H1 (cell line): ENCODE results near the gene RNPS1. TPM values are rescaled to one million over a fixed set of nuclear protein-coding genes. Genes with fewer than 3 reads are reported as not detected.

Experiments
- CTCF ChIA-PET: fragments of 300-600 bp; sonication (Branson Sonifier 250); formaldehyde crosslinking; loops from one replicate; lab custom pipeline; 2021; ENCODE audit not compliant: partially characterized antibody; lab: Charles Lee
- POLR2A ChIA-PET: fragments of 300-600 bp; sonication (Branson Sonifier 250); formaldehyde crosslinking; loops from one replicate; lab custom pipeline; 2021; ENCODE audit warnings: inconsistent platforms; ENCODE audit not compliant: partially characterized antibody; lab: Charles Lee
- DNase-seq, 2 experiments: peaks; one replicate each; pipeline versions ENCODE4 v3.0.0 to v3.0.0-alpha.2; 2010 to 2022; ENCODE audit warnings: low spot score in 2 of 2, low read depth in 1 of 2, mixed read lengths in 1 of 2
- FAIRE-seq: peaks from 2 replicates; lab custom pipeline; 2011; peaks lifted over from hg19 to GRCh38; lab: Jason Lieb, UNC
- H2AFZ ChIP-seq: 2 replicates; pipeline ENCODE4 v1.8.1; 2012; ENCODE audit warnings: low read length, inconsistent platforms
- H2AK5ac ChIP-seq: 2 replicates; pipeline ENCODE4 v1.6.1; 2013; ENCODE audit warnings: low read depth, low read length
- H2BK120ac ChIP-seq: replicated peaks from 2 replicates; pipeline ENCODE3; 2013; ENCODE audit warnings: low read depth, low read length, inconsistent platforms
- H2BK12ac ChIP-seq: 2 replicates; pipeline ENCODE4 v1.6.1; 2013; ENCODE audit warnings: low read depth, low read length
- H2BK15ac ChIP-seq: 2 replicates; pipeline ENCODE4 v1.6.1; 2013; ENCODE audit warnings: low read length
- H2BK20ac ChIP-seq: 2 replicates; pipeline ENCODE4 v1.6.1; 2013; ENCODE audit warnings: low read length
- H2BK5ac ChIP-seq: 2 replicates; pipeline ENCODE4 v1.6.1; 2013; ENCODE audit warnings: low read depth, low read length
- H3K14ac ChIP-seq: 2 replicates; pipeline ENCODE4 v1.6.1; 2013; ENCODE audit warnings: inconsistent platforms; ENCODE audit not compliant: insufficient read length
- H3K18ac ChIP-seq: 2 replicates; pipeline ENCODE4 v1.6.1; 2013; ENCODE audit warnings: low read length; ENCODE audit errors: extremely low read depth
- H3K23ac ChIP-seq: 2 replicates; pipeline ENCODE4 v1.6.1; 2013; ENCODE audit warnings: inconsistent platforms; ENCODE audit not compliant: insufficient read length
- H3K23me2 ChIP-seq: 2 replicates; pipeline ENCODE4 v1.6.1; 2013; ENCODE audit warnings: low read depth, low read length
- H3K27ac ChIP-seq: 2 replicates; pipeline ENCODE4 v1.6.1; 2011; ENCODE audit warnings: low read depth, low read length, inconsistent platforms
- H3K27me3 ChIP-seq, 4 experiments: replicated peaks in 1 of 4; 1 replicate in 1 of 4; 2 replicates in 3 of 4; pipeline versions ENCODE4 v1.6.1 to v1.8.1; 2011 to 2013; ENCODE audit warnings: low read length in 3 of 4, mild to moderate bottlenecking in 3 of 4, inconsistent platforms in 2 of 4, mixed read lengths in 2 of 4, moderate library complexity in 1 of 4; ENCODE audit not compliant: control insufficient read depth in 3 of 4, insufficient read depth in 3 of 4; ENCODE audit errors: extremely low read depth in 1 of 4
- H3K36me3 ChIP-seq, 4 experiments: 2 replicates each; pipeline versions ENCODE4 v1.6.1 to v1.8.1; 2011 to 2013; ENCODE audit warnings: mild to moderate bottlenecking in 4 of 4, low read length in 3 of 4, moderate library complexity in 2 of 4, control low read depth in 1 of 4, inconsistent platforms in 1 of 4; ENCODE audit not compliant: insufficient read depth in 4 of 4, control insufficient read depth in 2 of 4
- H3K4ac ChIP-seq: replicated peaks from 2 replicates; pipeline ENCODE3; 2013; ENCODE audit warnings: low read length, low read depth, mixed read lengths, inconsistent platforms; ENCODE audit not compliant: insufficient read length
- H3K4me1 ChIP-seq, 4 experiments: replicated peaks in 1 of 4; 1 replicate in 1 of 4; 2 replicates in 3 of 4; pipeline versions ENCODE4 v1.6.1 to v1.8.1; 2011 to 2013; ENCODE audit warnings: low read length in 3 of 4, inconsistent platforms in 2 of 4, mixed read lengths in 1 of 4; ENCODE audit not compliant: insufficient read depth in 4 of 4, control insufficient read depth in 3 of 4
- H3K4me2 ChIP-seq, 2 experiments: 2 replicates each; pipeline versions ENCODE4 v1.6.1 to v1.8.1; 2011 to 2013; ENCODE audit warnings: low read depth in 2 of 2, low read length in 2 of 2, control low read depth in 1 of 2, inconsistent platforms in 1 of 2, mild to moderate bottlenecking in 1 of 2; ENCODE audit not compliant: insufficient read depth in 1 of 2
- H3K4me3 ChIP-seq, 4 experiments: fragments of 200-600, 300-600 bp in 1 of 4; sonication (generic), shearing (Covaris generic), sonication (Bioruptor Twin) in 1 of 4; 2 replicates each; pipeline versions ENCODE4 v1.5.1 to v1.8.1; 2011 to 2016; ENCODE audit warnings: low read length in 4 of 4, low read depth in 3 of 4, control low read depth in 2 of 4, inconsistent platforms in 2 of 4, mild to moderate bottlenecking in 2 of 4, mixed read lengths in 1 of 4, moderate library complexity in 1 of 4; ENCODE audit not compliant: insufficient read depth in 2 of 4; ENCODE audit errors: extremely low read depth in 1 of 4
- H3K56ac ChIP-seq: replicated peaks from 2 replicates; pipeline ENCODE3; 2013; ENCODE audit warnings: low read depth, mild to moderate bottlenecking, mixed read lengths, low read length, inconsistent platforms; ENCODE audit not compliant: insufficient read length
- H3K79me1 ChIP-seq: 2 replicates; pipeline ENCODE4 v1.6.1; 2013; ENCODE audit warnings: low read depth, low read length, control low read depth
- H3K79me2 ChIP-seq, 2 experiments: 2 replicates each; pipeline versions ENCODE4 v1.6.1 to v1.8.1; 2012 to 2013; ENCODE audit warnings: low read length in 2 of 2, mild to moderate bottlenecking in 2 of 2, inconsistent platforms in 1 of 2; ENCODE audit not compliant: insufficient read depth in 2 of 2, control insufficient read depth in 1 of 2
- H3K9ac ChIP-seq, 4 experiments: replicated peaks in 1 of 4; 1 replicate in 1 of 4; 2 replicates in 3 of 4; pipeline versions ENCODE4 v1.6.1 to v1.8.1; 2011 to 2013; ENCODE audit warnings: low read depth in 3 of 4, low read length in 3 of 4, control low read depth in 2 of 4, mild to moderate bottlenecking in 2 of 4, moderate library complexity in 2 of 4, inconsistent platforms in 1 of 4; ENCODE audit errors: extremely low read depth in 1 of 4
- H3K9me3 ChIP-seq, 2 experiments: 2 replicates each; pipeline versions ENCODE4 v1.6.1 to v1.8.1; 2012 to 2013; ENCODE audit warnings: mild to moderate bottlenecking in 2 of 2, moderate library complexity in 2 of 2, control low read depth in 1 of 2, inconsistent platforms in 1 of 2, low read depth in 1 of 2, low read length in 1 of 2, mixed read lengths in 1 of 2; ENCODE audit not compliant: insufficient read depth in 2 of 2
- H4K20me1 ChIP-seq, 2 experiments: replicated peaks in 1 of 2; 2 replicates each; pipeline versions ENCODE3 to v1.8.1; 2011 to 2013; ENCODE audit warnings: inconsistent platforms in 2 of 2, low read length in 2 of 2, mild to moderate bottlenecking in 1 of 2; ENCODE audit not compliant: insufficient read depth in 2 of 2, control insufficient read depth in 1 of 2
- H4K5ac ChIP-seq: 2 replicates; pipeline ENCODE4 v1.6.1; 2013; ENCODE audit warnings: low read length, low read depth, mixed read lengths, inconsistent platforms; ENCODE audit not compliant: insufficient read length
- H4K8ac ChIP-seq: 2 replicates; pipeline ENCODE4 v1.8.0; 2013; ENCODE audit warnings: mild to moderate bottlenecking, moderate library complexity, low read length, inconsistent platforms; ENCODE audit not compliant: insufficient read depth; ENCODE audit errors: extremely low read depth
- H4K91ac ChIP-seq: replicated peaks from 2 replicates; pipeline ENCODE3; 2013; ENCODE audit warnings: low read length, mixed read lengths, inconsistent platforms; ENCODE audit not compliant: insufficient read length
- CEBPB ChIP-seq: IDR thresholded peaks from 2 replicates; pipeline ENCODE4 v1.6.1; 2012; ENCODE audit warnings: low read depth, low read length
- CTBP2 ChIP-seq: IDR thresholded peaks from 2 replicates; pipeline ENCODE4 v1.7.0; 2011; ENCODE audit warnings: borderline replicate concordance, mild to moderate bottlenecking, moderate library complexity, mixed read lengths, low read length; ENCODE audit not compliant: insufficient read depth, insufficient read length
- GABPA ChIP-seq: IDR thresholded peaks from 2 replicates; pipeline ENCODE4 v1.6.1; 2011; ENCODE audit warnings: mild to moderate bottlenecking, low read length, moderate library complexity, borderline replicate concordance; ENCODE audit not compliant: insufficient read depth
- KDM4A ChIP-seq: IDR thresholded peaks from one replicate; pipeline ENCODE4 v1.7.1; 2012; ENCODE audit warnings: low read depth, mild to moderate bottlenecking, moderate library complexity, low read length, inconsistent platforms; ENCODE audit not compliant: severe bottlenecking
- NANOG ChIP-seq: IDR thresholded peaks from 2 replicates; pipeline ENCODE4 v1.6.1; 2011; ENCODE audit warnings: low read length, low read depth, mild to moderate bottlenecking, inconsistent platforms; ENCODE audit not compliant: insufficient read depth, poor library complexity, severe bottlenecking
- POLR2A ChIP-seq, 2 experiments: IDR thresholded peaks; 1 replicate in 1 of 2; 2 replicates in 1 of 2; pipeline ENCODE4 v1.6.1; 2011; ENCODE audit warnings: low read depth in 2 of 2, low read length in 2 of 2, mild to moderate bottlenecking in 2 of 2; ENCODE audit errors: control extremely low read depth in 1 of 2
- SP2 ChIP-seq: IDR thresholded peaks from 2 replicates; pipeline ENCODE4 v1.6.1; 2012; ENCODE audit warnings: mild to moderate bottlenecking, low read length, inconsistent platforms
- TAF7 ChIP-seq: optimal IDR thresholded peaks from 2 replicates; pipeline ENCODE3; 2011; ENCODE audit warnings: low read depth, mild to moderate bottlenecking, inconsistent platforms, low read length, moderate library complexity, borderline replicate concordance
- TEAD4 ChIP-seq: IDR thresholded peaks from 2 replicates; pipeline ENCODE4 v1.6.1; 2012; ENCODE audit warnings: low read depth, low read length, inconsistent platforms, mixed read lengths
- WGBS, 2 experiments: shearing (Covaris generic) in 1 of 2; methylation state at CpG; one replicate each; pipeline versions ENCODE4 v1.1.6 to v1.1.7; 2013 to 2015; ENCODE audit warnings: low lambda C conversion rate in 2 of 2, mixed read lengths in 2 of 2, inconsistent platforms in 1 of 2, low coverage in 1 of 2, missing lambda C conversion rate in 1 of 2; ENCODE audit not compliant: insufficient replicate concordance in 2 of 2, insufficient coverage in 1 of 2, insufficient read length in 1 of 2; ENCODE audit errors: extremely low coverage in 1 of 2, missing lambda C conversion rate in 1 of 2; 5-methylcytosine and 5-hydroxymethylcytosine counted together
- polyA plus RNA-seq, 7 experiments: library from polyadenylated mRNA; depleted of rRNA in 3 of 7; stranded (reverse) in 5 of 7; unstranded in 2 of 7; fragments of >200 nt in 5 of 7; fragments of 200-250 nt in 2 of 7; gene quantifications; 1 replicate in 5 of 7; 2 replicates in 1 of 7; 4 replicates in 1 of 7; pipeline versions ENCODE4 v1.2.1 to v1.2.3, GENCODE V29; 2011 to 2013; ENCODE audit warnings: missing spikeins in 2 of 7, mixed read lengths in 2 of 7
- total RNA-seq: library from RNA; stranded (reverse); fragmentation: NEBNext Ultra II Directional; extraction: Animal tissue kit (Norgen Biotek cat#: 25700); gene quantifications from 2 replicates; pipeline ENCODE4 v1.2.1, GENCODE V29; 2021
- TF ChIP-seq, protein P1 (sequence below): IDR thresholded peaks from 2 replicates; pipeline ENCODE4 v1.6.1; 2011; ENCODE audit warnings: low read length, improper control_type of control experiment

The RNPS1 gene
- total and polyA plus RNA-seq, 2 of the 8 experiments (the other 6 are each of a cell fraction or from before 2014, with no cell fraction given), result 330 to 350 TPM

GRCh38 chr16:2278956-2279800 lies 11.3 kb upstream of the RNPS1 start:
- Histone ChIP-seq H2BK12ac (0 out of 2 replicates have a peak overlapping the region, but pooled peaks have one; percentile 3), H3K9me3 (no peaks in the 10 kb centered on the region), H3K36me3 (no peaks in the 10 kb centered on the region), H3K9ac (no peak overlapping the region), H3K79me1 (no peaks in the 10 kb centered on the region), H3K4me2 (no peak overlapping the region), H4K20me1 (peaks cover 2 to 3% of the 10 kb centered on the region in 2 experiments), H3K27ac (no peak overlapping the region), H2AK5ac (no peak overlapping the region), H2BK120ac (no peak overlapping the region), H3K23ac (no peak overlapping the region), H3K79me2 (no peaks in the 10 kb centered on the region), H3K18ac (no peak overlapping the region), H3K4me3 (no peak overlapping the region), H3K27me3 (no peaks in the 10 kb centered on the region), H4K5ac (no peak overlapping the region), H2BK15ac (no peak overlapping the region), H3K4me1 (no peaks in the 10 kb centered on the region; a peak in 1 of 7 replicates), H2AFZ (no peak overlapping the region), H3K14ac (no peak overlapping the region), H3K4ac (no peak overlapping the region), H2BK20ac (no peak overlapping the region), H2BK5ac (no peak overlapping the region), H4K91ac (no peak overlapping the region), H3K23me2 (no peaks in the 10 kb centered on the region), H4K8ac (no peak overlapping the region), H3K56ac (no peak overlapping the region)
- DNase-seq, result no peak
- POLR2A ChIA-PET, result interaction anchor here (1.1 to 3.6 kb wide), 10 partner anchors 9 to 324 kb away, joined by 3 to 29 read pairs (median 4); partner anchors contain the start of genes ECI1 and TRAF7
- CTCF ChIA-PET, result interaction anchor here (0.7 to 4.8 kb wide), 21 partner anchors 9 to 222 kb away, joined by 3 to 30 read pairs (median 4); partner anchors contain the start of genes ABCA3 and TBC1D24
- FAIRE-seq, result no peak
- 91% methylated on average over 26 of the region's 26 CpGs; no CpG with 5 or more reads in 1 of the 2 experiments for WGBS, 2 experiments
- TF ChIP-seq GABPA (no peak), CTBP2 (no peak), NANOG (no peak), TAF7 (no peak), SP2 (no peak), TEAD4 (no peak), KDM4A (no peak), POLR2A (IDR thresholded peaks at IDR 0.05; ENCODE audit: control extremely low read depth in 1 of 2, low read depth in 2 of 2, low read length in 2 of 2) (no peak), CEBPB (no peak)
- TF ChIP-seq, protein P1, sequence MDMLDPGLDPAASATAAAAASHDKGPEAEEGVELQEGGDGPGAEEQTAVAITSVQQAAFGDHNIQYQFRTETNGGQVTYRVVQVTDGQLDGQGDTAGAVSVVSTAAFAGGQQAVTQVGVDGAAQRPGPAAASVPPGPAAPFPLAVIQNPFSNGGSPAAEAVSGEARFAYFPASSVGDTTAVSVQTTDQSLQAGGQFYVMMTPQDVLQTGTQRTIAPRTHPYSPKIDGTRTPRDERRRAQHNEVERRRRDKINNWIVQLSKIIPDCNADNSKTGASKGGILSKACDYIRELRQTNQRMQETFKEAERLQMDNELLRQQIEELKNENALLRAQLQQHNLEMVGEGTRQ, result no peak
